HEK293T (cell line): ENCODE measurements around the gene ESD.

ENCODE experiments used
- CTCF ChIA-PET: fragments of 350-600 bp; formaldehyde crosslinking; extraction: SDS; loops from one replicate; lab custom pipeline; 2021; ENCODE audit warnings: antibody characterized with exemption, inconsistent platforms; lab: Yijun Ruan, JAX
- POLR2A ChIA-PET: fragments of 350-600 bp; formaldehyde crosslinking; extraction: SDS; loops from one replicate; lab custom pipeline; 2020; ENCODE audit warnings: antibody characterized with exemption, inconsistent platforms; lab: Yijun Ruan, JAX
- DNase-seq: peaks from one replicate; pipeline ENCODE4 v3.0.0; 2012; ENCODE audit warnings: mixed read lengths; ENCODE audit errors: extremely low spot score
- ARNT ChIP-seq: fragments of 450-650 bp; IDR thresholded peaks from 2 replicates; pipeline ENCODE4 v1.6.1; 2017; ENCODE audit warnings: mild to moderate bottlenecking
- BHLHE40 ChIP-seq: fragments of 450-650 bp; IDR thresholded peaks from 2 replicates; pipeline ENCODE4 v1.6.1; 2016; ENCODE audit warnings: mild to moderate bottlenecking, moderate library complexity, borderline replicate concordance
- CTBP1 ChIP-seq: fragments of 450-650 bp; IDR thresholded peaks from 2 replicates; pipeline ENCODE4 v1.6.1; 2016; ENCODE audit warnings: borderline replicate concordance
- ELF4 ChIP-seq: fragments of 450-650 bp; IDR thresholded peaks from 2 replicates; pipeline ENCODE4 v1.6.1; 2017; ENCODE audit warnings: antibody characterized with exemption
- FOXA1 ChIP-seq: fragments of 450-650 bp; IDR thresholded peaks from 2 replicates; pipeline ENCODE4 v1.6.1; 2016; ENCODE audit warnings: mild to moderate bottlenecking
- FOXK2 ChIP-seq: fragments of 450-650 bp; IDR thresholded peaks from 2 replicates; pipeline ENCODE4 v1.6.1; 2016; ENCODE audit warnings: mild to moderate bottlenecking
- FOXM1 ChIP-seq: fragments of 450-650 bp; IDR thresholded peaks from 2 replicates; pipeline ENCODE4 v1.6.1; 2017; ENCODE audit warnings: mild to moderate bottlenecking, borderline replicate concordance
- HDGF ChIP-seq: fragments of 450-650 bp; IDR thresholded peaks from 2 replicates; pipeline ENCODE4 v1.6.1; 2017; ENCODE audit warnings: antibody characterized with exemption, borderline replicate concordance
- L3MBTL2 ChIP-seq: fragments of 450-650 bp; conservative IDR thresholded peaks from 2 replicates; pipeline ENCODE4 v1.6.1; 2016; ENCODE audit warnings: mild to moderate bottlenecking
- LEF1 ChIP-seq: fragments of 450-650 bp; IDR thresholded peaks from 2 replicates; pipeline ENCODE4 v1.6.1; 2017; ENCODE audit warnings: mild to moderate bottlenecking, borderline replicate concordance
- NFRKB ChIP-seq: fragments of 450-650 bp; IDR thresholded peaks from 2 replicates; pipeline ENCODE4 v1.6.1; 2016; ENCODE audit warnings: mild to moderate bottlenecking, moderate library complexity
- SP1 ChIP-seq: fragments of 450-650 bp; IDR thresholded peaks from 2 replicates; pipeline ENCODE4 v1.6.1; 2017
- SUZ12 ChIP-seq: fragments of 450-650 bp; IDR thresholded peaks from 2 replicates; pipeline ENCODE4 v1.6.1; 2016; ENCODE audit warnings: mild to moderate bottlenecking
- TARDBP ChIP-seq: fragments of 450-650 bp; IDR thresholded peaks from 2 replicates; pipeline ENCODE4 v1.6.1; 2016
- ZNF384 ChIP-seq: fragments of 450-650 bp; IDR thresholded peaks from 2 replicates; pipeline ENCODE4 v1.6.1; 2016
- TF ChIP-seq, protein P1 (sequence below): fragments of 450-650 bp; IDR thresholded peaks from 2 replicates; pipeline ENCODE4 v1.6.1; 2016

ESD gene

DNA sequence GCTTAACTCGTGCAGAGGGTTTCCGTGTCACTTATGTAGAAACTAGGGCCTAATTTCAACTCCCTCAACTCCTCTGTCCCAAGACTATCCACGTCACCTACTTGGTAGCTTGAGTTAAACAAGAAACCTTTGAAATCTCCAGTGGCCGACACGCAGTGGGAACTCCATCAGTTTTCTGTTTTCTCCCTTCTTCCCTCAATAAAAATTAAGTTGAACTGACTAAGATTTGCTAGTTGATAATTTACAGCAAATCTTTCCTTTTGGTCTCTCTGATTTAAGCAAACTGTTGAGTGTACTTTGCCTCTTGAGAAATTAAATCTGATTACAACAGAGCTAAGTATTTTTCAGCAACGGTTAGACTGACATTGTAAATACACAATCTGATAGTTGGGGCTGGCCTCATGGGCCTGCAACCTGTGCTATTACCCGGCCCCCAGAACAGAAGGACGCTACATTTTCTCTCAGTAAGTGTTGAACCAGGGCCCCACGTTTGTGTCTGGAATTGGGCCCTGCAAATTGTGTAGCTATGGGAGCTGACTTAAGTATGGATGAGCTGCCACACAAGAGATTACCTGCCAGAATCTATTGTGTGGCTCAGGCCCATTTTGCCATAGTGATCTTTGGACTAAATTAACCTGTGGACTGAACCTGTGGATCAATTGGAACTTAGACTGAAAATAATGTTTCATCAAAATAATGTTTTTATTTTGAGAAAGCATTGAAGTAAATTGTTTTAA is 708 bp upstream of the ESD start:
- no peak for DNase-seq
- TF ChIP-seq ELF4: no peak
- TF ChIP-seq FOXK2: no peak
- no peak for TF ChIP-seq TARDBP
- no peak for TF ChIP-seq HDGF
- TF ChIP-seq, protein P1, sequence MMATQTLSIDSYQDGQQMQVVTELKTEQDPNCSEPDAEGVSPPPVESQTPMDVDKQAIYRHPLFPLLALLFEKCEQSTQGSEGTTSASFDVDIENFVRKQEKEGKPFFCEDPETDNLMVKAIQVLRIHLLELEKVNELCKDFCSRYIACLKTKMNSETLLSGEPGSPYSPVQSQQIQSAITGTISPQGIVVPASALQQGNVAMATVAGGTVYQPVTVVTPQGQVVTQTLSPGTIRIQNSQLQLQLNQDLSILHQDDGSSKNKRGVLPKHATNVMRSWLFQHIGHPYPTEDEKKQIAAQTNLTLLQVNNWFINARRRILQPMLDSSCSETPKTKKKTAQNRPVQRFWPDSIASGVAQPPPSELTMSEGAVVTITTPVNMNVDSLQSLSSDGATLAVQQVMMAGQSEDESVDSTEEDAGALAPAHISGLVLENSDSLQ: no peak
- no peak for TF ChIP-seq ZNF384
- no peak for TF ChIP-seq LEF1
- no peak for TF ChIP-seq SUZ12
- no peak for TF ChIP-seq SP1
- no peak for TF ChIP-seq FOXA1
- no peak for TF ChIP-seq NFRKB
- no peak for TF ChIP-seq L3MBTL2
- no peak for TF ChIP-seq ARNT
- no peak for TF ChIP-seq CTBP1
- POLR2A ChIA-PET: no interaction called here
- CTCF ChIA-PET: interaction anchor here (0.8 kb wide), 1 partner anchor 97 kb away, joined by 5 read pairs; no protein-coding TSS in a partner anchor

DNA sequence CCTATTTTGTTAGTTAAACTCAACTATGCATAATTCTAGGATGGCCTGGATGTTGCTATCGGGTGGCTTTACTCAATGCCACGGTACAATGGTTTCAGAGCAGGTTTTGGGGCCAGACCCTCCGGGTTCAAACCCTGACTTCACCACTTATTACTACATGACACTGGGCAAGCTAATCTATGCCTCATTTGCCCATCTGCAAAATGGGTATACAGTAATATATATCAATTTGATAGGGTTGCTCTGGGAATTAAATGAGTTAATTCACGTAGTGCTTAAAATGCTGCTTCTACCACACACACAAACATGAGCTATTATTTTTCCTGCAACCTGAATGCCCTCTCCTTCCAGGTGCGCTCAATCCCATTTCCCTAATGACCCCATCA is 839 bp downstream of the ESD start:
- CTCF ChIA-PET: no interaction called here
- TF ChIP-seq FOXM1 (no peak), TARDBP (no peak), ARNT (no peak), CTBP1 (no peak), ZNF384 (no peak), SP1 (no peak), ELF4 (no peak), L3MBTL2 (no peak), SUZ12 (no peak), BHLHE40 (no peak), FOXK2 (no peak), LEF1 (no peak), HDGF (no peak), NFRKB (no peak)
- TF ChIP-seq, protein P1: no peak
- POLR2A ChIA-PET: interaction anchor here (0.7 kb wide), 1 partner anchor 17 kb away, joined by 3 read pairs; no protein-coding TSS in a partner anchor
- no peak for DNase-seq

DNA sequence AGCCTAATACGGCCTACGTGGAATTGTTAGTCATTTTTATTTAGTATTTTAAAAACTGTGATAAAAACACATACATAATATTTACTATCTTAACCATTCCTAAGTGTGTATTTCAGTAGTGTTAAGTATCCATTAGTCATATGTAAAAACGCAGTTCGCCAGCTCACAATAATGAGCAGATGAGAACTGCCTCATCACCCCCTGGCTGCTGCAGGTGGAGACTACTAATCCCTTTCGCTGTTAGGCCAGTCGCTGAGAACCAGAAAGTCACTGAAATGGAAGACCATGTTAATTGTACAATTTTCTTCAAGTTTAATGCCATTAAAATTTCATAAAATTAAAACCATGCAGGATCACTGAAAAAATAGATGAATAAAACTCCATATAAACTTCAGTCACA is 1.6 kb downstream of the ESD start:
- TF ChIP-seq L3MBTL2 (no peak), LEF1 (no peak), BHLHE40 (no peak), ARNT (no peak), FOXA1 (no peak), HDGF (no peak), SP1 (no peak), NFRKB (no peak), SUZ12 (no peak), FOXM1 (no peak)
- TF ChIP-seq, protein P1: no peak
- ChIA-PET POLR2A (no interaction called here), CTCF (no interaction called here)
- DNase-seq: no peak

DNA sequence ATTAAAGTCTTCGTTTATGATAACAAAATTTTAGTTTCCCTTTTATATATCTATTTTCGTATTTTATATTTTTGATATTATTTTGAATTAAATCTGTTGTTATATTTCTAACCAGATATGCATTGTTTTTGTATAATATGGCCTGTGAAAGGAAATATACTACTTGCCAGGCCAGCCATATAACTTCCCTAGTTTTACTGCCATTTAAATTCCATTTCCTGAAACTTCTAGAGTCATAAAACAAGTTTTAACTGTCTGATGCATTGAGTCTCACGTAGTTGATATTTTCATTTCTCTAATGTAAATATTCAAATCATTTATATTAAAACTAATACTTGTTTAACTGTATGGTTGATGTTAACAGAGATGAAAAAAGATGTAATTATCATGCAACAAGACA is 13.5 kb downstream of the ESD start:
- no peak for DNase-seq
- POLR2A ChIA-PET: no interaction called here
- CTCF ChIA-PET: no interaction called here
- TF ChIP-seq ZNF384 (no peak), NFRKB (no peak), FOXM1 (no peak), TARDBP (no peak), SUZ12 (no peak), ELF4 (no peak), SP1 (no peak), FOXK2 (no peak), FOXA1 (no peak), BHLHE40 (no peak), L3MBTL2 (no peak), LEF1 (no peak), HDGF (no peak), ARNT (no peak), CTBP1 (no peak)
- TF ChIP-seq, protein P1: no peak

DNA sequence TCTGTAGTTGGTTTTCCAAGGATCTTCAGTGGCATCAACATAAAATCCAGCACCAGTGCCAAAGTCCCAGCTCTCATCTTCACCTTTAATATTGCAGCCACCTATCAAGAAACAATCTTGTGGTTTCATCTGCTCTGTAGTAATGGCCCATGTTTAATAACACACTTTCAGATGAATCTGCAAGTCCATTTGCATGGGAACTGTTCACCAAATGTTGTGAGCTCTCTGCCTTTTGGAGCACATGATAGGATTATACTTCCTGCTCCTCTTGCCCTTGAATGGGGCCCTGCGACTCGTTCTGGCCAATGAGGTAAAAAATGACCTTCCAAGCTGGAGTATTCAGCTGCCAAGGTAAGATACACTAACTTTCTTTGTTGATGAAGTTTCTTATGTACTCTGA is 14.3 kb downstream of the ESD start:
- CTCF ChIA-PET: no interaction called here
- DNase-seq: no peak
- POLR2A ChIA-PET: no interaction called here
- TF ChIP-seq LEF1 (no peak), ELF4 (no peak), NFRKB (no peak), HDGF (no peak), FOXM1 (no peak), SUZ12 (no peak), TARDBP (no peak), ZNF384 (no peak), FOXA1 (no peak), CTBP1 (no peak), BHLHE40 (no peak), ARNT (no peak), SP1 (no peak), FOXK2 (no peak)
